OCI-LY7 (cell line): Measurements from ENCODE around the gene ACOX1. TPM values are rescaled to one million over a fixed set of nuclear protein-coding genes. Genes with fewer than 3 reads are reported as not detected.

ENCODE experiments used
- BruUV-seq: library from RNA; stranded (reverse); fragments of 400-500 nt; replicated peaks from 2 replicates; lab custom pipeline; 2021; lab: Mats Ljungman, UMichigan
- CTCF ChIA-PET: fragments of 300-600 bp; sonication (Branson Sonifier 250); formaldehyde crosslinking; loops from one replicate; lab custom pipeline; 2022; ENCODE audit warnings: antibody characterized with exemption; ENCODE audit not compliant: unreplicated experiment; lab: Charles Lee
- POLR2A ChIA-PET: fragments of 300-600 bp; sonication (Branson Sonifier 250); formaldehyde crosslinking; loops from one replicate; lab custom pipeline; 2022; ENCODE audit warnings: antibody characterized with exemption; lab: Charles Lee
- DNase-seq: peaks from one replicate; pipeline ENCODE4 v3.0.0-alpha.2; 2015; ENCODE audit warnings: low spot score
- H2AFZ ChIP-seq: fragments of 200-600 bp; sonication (generic), shearing (Covaris generic); 2 replicates; pipeline ENCODE4 v1.6.1; 2014; ENCODE audit warnings: mild to moderate bottlenecking, antibody characterized with exemption, low read length, moderate library complexity
- H3K27ac ChIP-seq: fragments of 200-600 bp; sonication (generic); 2 replicates; pipeline ENCODE4 v1.5.1; 2014; ENCODE audit warnings: mixed run types, low read depth, mild to moderate bottlenecking, moderate library complexity, low read length, inconsistent platforms; ENCODE audit not compliant: poor library complexity, severe bottlenecking
- H3K36me3 ChIP-seq: fragments of 200-600 bp; sonication (generic); 2 replicates; pipeline ENCODE4 v1.6.1; 2014; ENCODE audit warnings: mild to moderate bottlenecking, antibody characterized with exemption, low read length, moderate library complexity, mixed read lengths; ENCODE audit not compliant: insufficient read depth
- H3K4me1 ChIP-seq: fragments of 200-600 bp; sonication (generic); 2 replicates; pipeline ENCODE4 v1.5.1; 2014; ENCODE audit warnings: mild to moderate bottlenecking, low read length; ENCODE audit not compliant: insufficient read depth, poor library complexity, severe bottlenecking
- H3K4me2 ChIP-seq: fragments of 200-600 bp; sonication (generic); 2 replicates; pipeline ENCODE4 v1.6.1; 2014; ENCODE audit warnings: mild to moderate bottlenecking, low read length
- H3K4me3 ChIP-seq: fragments of 200-600 bp; sonication (generic); 2 replicates; pipeline ENCODE4 v1.5.1; 2014; ENCODE audit warnings: mild to moderate bottlenecking, low read depth, low read length; ENCODE audit not compliant: poor library complexity, severe bottlenecking
- H3K79me2 ChIP-seq: fragments of 200-600 bp; sonication (generic); 2 replicates; pipeline ENCODE4 v1.6.1; 2016; ENCODE audit warnings: low read depth, mild to moderate bottlenecking, low read length, moderate library complexity, mixed read lengths; ENCODE audit not compliant: insufficient read depth
- H3K9me2 ChIP-seq: fragments of 200-600 bp; sonication (generic); 2 replicates; pipeline ENCODE4 v1.6.1; 2016; ENCODE audit warnings: mild to moderate bottlenecking, low read length, mixed read lengths; ENCODE audit not compliant: insufficient read depth
- H3K9me3 ChIP-seq: fragments of 200-600 bp; sonication (generic); 2 replicates; pipeline ENCODE4 v1.6.1; 2014; ENCODE audit warnings: mild to moderate bottlenecking, mixed run types, low read length, mixed read lengths
- H4K20me1 ChIP-seq: fragments of 200-600 bp; sonication (generic); 2 replicates; pipeline ENCODE4 v1.6.1; 2014; ENCODE audit warnings: mild to moderate bottlenecking, antibody characterized with exemption, low read length, moderate library complexity, mixed read lengths; ENCODE audit not compliant: insufficient read depth
- CTCF ChIP-seq: fragments of 200-600 bp; sonication (generic); conservative IDR thresholded peaks from 2 replicates; pipeline ENCODE4 v1.5.1; 2014; ENCODE audit warnings: mild to moderate bottlenecking, antibody characterized with exemption, low read length, moderate library complexity, mixed read lengths
- EZH2phosphoT487 ChIP-seq: fragments of 200-600 bp; sonication (generic); IDR thresholded peaks from 2 replicates; pipeline ENCODE4 v1.6.1; 2018; ENCODE audit warnings: low read depth, borderline replicate concordance, mild to moderate bottlenecking, mixed run types, antibody characterized with exemption, low read length, moderate library complexity, mixed read lengths
- intact Hi-C: fragments of 100-400 bp; cut with micrococcal nuclease; formaldehyde crosslinking; loops from one replicate; pipeline ENCODE4 v1.10.0; 2022; ENCODE audit not compliant: unreplicated experiment
- total RNA-seq, 2 experiments: library from RNA; depleted of rRNA in 1 of 2; stranded (reverse); fragments of >200 nt in 1 of 2; shearing (Covaris generic) in 1 of 2; gene quantifications; 2 replicates each; pipeline ENCODE4 v1.2.3, GENCODE V29; 2014 to 2022

ACOX1 gene
- total RNA-seq, 2 experiments from 2014 or later, result 22.6 to 34.6 TPM

DNA sequence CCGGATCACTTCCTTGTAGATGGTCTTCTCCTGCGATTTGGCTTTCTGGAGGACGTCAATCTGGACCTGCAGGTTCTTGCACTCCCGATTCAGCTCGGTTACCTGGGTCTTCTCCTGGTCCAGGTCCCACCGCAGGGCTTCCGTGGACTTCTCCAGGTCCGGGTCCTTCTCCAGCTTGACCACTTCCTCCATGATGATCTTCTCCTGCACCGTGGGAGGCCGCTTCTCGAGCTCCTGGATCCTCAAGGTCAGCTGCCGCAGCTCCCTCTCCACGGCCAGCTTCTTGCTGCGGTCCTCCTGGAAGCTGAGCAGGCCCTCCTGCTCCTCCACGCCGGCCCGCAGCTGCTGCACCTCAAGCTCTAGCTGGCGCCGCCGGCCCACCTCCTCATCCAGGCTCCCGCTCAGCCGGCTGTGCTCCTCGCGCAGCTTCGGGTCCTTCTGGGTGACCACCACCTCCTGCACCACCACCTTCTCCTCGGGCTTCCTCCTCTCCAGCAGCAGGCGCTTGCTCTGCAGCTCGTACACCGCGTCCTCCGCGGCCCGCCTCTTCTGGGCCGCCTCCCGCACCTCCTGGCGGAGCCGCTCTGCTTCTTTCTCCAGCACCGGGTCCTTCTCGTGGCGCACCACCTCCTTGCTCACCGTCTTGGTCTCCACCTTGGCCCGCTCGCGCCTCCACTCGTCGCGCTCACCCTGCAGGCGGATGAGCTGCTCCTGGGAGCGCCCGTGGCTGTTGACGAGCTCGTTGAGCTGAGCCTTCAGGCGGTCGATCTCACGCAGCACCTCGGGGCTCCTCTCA is 29.9 kb upstream of the ACOX1 start:
- Histone ChIP-seq H2AFZ (no peak overlapping the region), H3K79me2 (no peaks in the 10 kb centered on the region), H3K9me2 (no peaks in the 10 kb centered on the region), H4K20me1 (no peaks in the 10 kb centered on the region), H3K27ac (no peak overlapping the region), H3K4me3 (no peak overlapping the region), H3K4me2 (no peak overlapping the region), H3K36me3 (peaks cover 12% of the 10 kb centered on the region; the same call in 1 of the 2 replicates), H3K4me1 (peaks cover 2% of the 10 kb centered on the region), H3K9me3 (no peaks in the 10 kb centered on the region)
- intact Hi-C loops, result loop anchor here (5.0 kb wide), 1 partner anchor 152 kb away; the partner anchor contains the start of gene WBP2
- no peak for DNase-seq
- no TSS peak for BruUV-seq
- ChIA-PET CTCF (interaction anchor here (1.2 kb wide), 1 partner anchor 104 kb away, joined by 3 read pairs; no protein-coding TSS in a partner anchor), POLR2A (interaction anchor here (0.6 kb wide), 1 partner anchor 101 kb away, joined by 5 read pairs; no protein-coding TSS in a partner anchor)
- TF ChIP-seq CTCF (no peak), EZH2phosphoT487 (no peak)

DNA sequence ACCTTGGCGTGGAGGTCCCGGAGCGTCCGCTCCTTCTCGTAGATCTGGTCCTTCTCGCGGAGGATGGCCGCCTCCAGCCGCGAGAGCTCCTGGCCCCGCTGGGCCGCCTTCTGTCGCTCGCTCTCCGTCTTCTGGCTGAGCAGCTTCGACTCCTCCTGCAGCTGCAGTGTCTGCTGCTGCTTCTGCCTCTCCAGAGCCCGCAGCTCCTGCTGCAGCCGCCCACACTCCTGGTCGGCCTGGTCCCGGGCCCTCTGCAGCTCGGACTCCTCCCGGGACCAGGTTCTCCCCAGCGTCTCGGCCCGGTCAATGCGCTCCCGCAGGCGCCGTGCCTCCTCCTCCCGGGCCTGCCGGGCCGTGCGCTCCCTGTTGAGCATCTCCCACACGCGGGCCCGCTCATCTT is 29.2 kb upstream of the ACOX1 start:
- no peak overlapping the region for H3K4me2 ChIP-seq
- ChIA-PET CTCF (interaction anchor here (1.2 kb wide), 1 partner anchor 103 kb away, joined by 3 read pairs; no protein-coding TSS in a partner anchor), POLR2A (interaction anchor here (0.6 kb wide), 1 partner anchor 101 kb away, joined by 5 read pairs; no protein-coding TSS in a partner anchor)
- no peaks in the 10 kb centered on the region for H3K4me1 ChIP-seq
- H3K4me3 ChIP-seq, result no peak overlapping the region
- no peaks in the 10 kb centered on the region for H4K20me1 ChIP-seq
- TF ChIP-seq CTCF (no peak), EZH2phosphoT487 (no peak)
- no peaks in the 10 kb centered on the region for H3K79me2 ChIP-seq
- intact Hi-C loops, result loop anchor here (5.0 kb wide), 1 partner anchor 151 kb away; the partner anchor contains the start of gene WBP2
- H3K36me3 ChIP-seq, result peaks cover 12% of the 10 kb centered on the region; the same call in 1 of the 2 replicates
- BruUV-seq, result no TSS peak
- H2AFZ ChIP-seq, result no peak overlapping the region
- DNase-seq, result no peak
- no peak overlapping the region for H3K27ac ChIP-seq
- no peaks in the 10 kb centered on the region for H3K9me3 ChIP-seq
- no peaks in the 10 kb centered on the region for H3K9me2 ChIP-seq
